GM12874 (cell line): ENCODE results near the gene TRABD2A.

Experiments
- TF ChIP-seq, protein P1 (sequence below): IDR thresholded peaks from 2 replicates; pipeline ENCODE4 v1.5.1; 2011; ENCODE audit warnings: low read depth, mild to moderate bottlenecking, control low read depth, low read length, moderate library complexity; ENCODE audit not compliant: insufficient read depth

TRABD2A gene

GRCh38 chr2:84858123-84858522 lies 22.8 kb downstream of the TRABD2A start:
- TF ChIP-seq, protein P1, sequence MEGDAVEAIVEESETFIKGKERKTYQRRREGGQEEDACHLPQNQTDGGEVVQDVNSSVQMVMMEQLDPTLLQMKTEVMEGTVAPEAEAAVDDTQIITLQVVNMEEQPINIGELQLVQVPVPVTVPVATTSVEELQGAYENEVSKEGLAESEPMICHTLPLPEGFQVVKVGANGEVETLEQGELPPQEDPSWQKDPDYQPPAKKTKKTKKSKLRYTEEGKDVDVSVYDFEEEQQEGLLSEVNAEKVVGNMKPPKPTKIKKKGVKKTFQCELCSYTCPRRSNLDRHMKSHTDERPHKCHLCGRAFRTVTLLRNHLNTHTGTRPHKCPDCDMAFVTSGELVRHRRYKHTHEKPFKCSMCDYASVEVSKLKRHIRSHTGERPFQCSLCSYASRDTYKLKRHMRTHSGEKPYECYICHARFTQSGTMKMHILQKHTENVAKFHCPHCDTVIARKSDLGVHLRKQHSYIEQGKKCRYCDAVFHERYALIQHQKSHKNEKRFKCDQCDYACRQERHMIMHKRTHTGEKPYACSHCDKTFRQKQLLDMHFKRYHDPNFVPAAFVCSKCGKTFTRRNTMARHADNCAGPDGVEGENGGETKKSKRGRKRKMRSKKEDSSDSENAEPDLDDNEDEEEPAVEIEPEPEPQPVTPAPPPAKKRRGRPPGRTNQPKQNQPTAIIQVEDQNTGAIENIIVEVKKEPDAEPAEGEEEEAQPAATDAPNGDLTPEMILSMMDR, result no peak

GRCh38 chr2:84857566-84857965 lies 23.3 kb downstream of the TRABD2A start:
- TF ChIP-seq, protein P1, result no peak

GRCh38 chr2:84856787-84857186 lies 24.1 kb downstream of the TRABD2A start:
- TF ChIP-seq, protein P1, result no peak

- TF ChIP-seq, protein P1, result no peak
Measured at GRCh38 chr2:84855731-84856130, 25.2 kb downstream of the TRABD2A start.

- TF ChIP-seq, protein P1, result no peak
Measured at GRCh38 chr2:84854850-84855249, 26.0 kb downstream of the TRABD2A start.

DNA sequence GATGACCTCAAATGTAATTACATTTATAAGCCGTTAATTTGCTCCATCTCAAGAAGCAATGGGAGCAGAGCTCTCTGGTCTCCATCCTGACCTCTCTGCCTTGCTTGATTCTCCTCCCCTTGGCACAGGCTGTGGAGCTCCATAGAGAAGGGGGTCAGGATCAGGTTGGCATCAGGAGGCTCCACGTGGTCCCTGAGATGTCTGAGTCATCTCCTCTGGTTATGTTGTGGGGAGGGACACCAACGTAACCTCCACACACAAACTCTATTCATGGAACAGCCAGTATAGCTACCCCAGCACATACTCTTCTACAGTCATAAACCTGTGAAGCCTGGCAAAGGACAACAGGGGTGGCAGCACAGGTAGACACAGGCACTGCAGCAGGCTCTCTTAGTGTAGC lies 29.0 kb downstream of the TRABD2A start:
- TF ChIP-seq, protein P1, result no peak

- TF ChIP-seq, protein P1, result no peak
Measured at GRCh38 chr2:84850471-84850870, 30.4 kb downstream of the TRABD2A start.
